Common myeloid progenitor, CD34-positive (primary cell): Measurements from ENCODE around the gene STX1A.

Source experiments
- CTCF ChIA-PET: fragments of 350-600 bp; sonication (Branson Sonifier 250); formaldehyde crosslinking; loops from one replicate; lab custom pipeline; 2021; ENCODE audit warnings: antibody characterized with exemption; lab: Charles Lee
- POLR2A ChIA-PET: fragments of 350-600 bp; sonication (Branson Sonifier 250); formaldehyde crosslinking; loops from one replicate; lab custom pipeline; 2021; ENCODE audit warnings: antibody characterized with exemption; lab: Charles Lee
- DNase-seq, 3 donors: peaks; one replicate each; pipeline versions ENCODE4 v3.0.0 to v3.0.0-alpha.2; 2013
- H3K27ac ChIP-seq, 2 experiments: 1 replicate in 1 of 2; 2 replicates in 1 of 2; pipeline ENCODE4 v1.7.0; 2013; ENCODE audit warnings: inconsistent platforms in 2 of 2, low read length in 2 of 2, mild to moderate bottlenecking in 2 of 2, low read depth in 1 of 2, moderate library complexity in 1 of 2; ENCODE audit not compliant: severe bottlenecking in 2 of 2, insufficient read depth in 1 of 2, poor library complexity in 1 of 2
- H3K27me3 ChIP-seq, 5 experiments: replicated peaks in 2 of 5; 1 replicate in 3 of 5; 2 replicates in 2 of 5; pipeline versions ENCODE4 v1.6.1 to v1.7.0; 2013; ENCODE audit warnings: low read length in 4 of 5, mild to moderate bottlenecking in 2 of 5, moderate library complexity in 2 of 5, inconsistent platforms in 1 of 5; ENCODE audit not compliant: insufficient read depth in 5 of 5, control insufficient read depth in 4 of 5
- H3K36me3 ChIP-seq, 4 experiments: 1 replicate in 2 of 4; 2 replicates in 2 of 4; pipeline versions ENCODE4 v1.6.1 to v1.7.0; 2013; ENCODE audit warnings: low read length in 3 of 4, control low read depth in 1 of 4, mild to moderate bottlenecking in 1 of 4; ENCODE audit not compliant: control insufficient read depth in 4 of 4, insufficient read depth in 4 of 4
- H3K4me1 ChIP-seq, 4 experiments: 1 replicate in 3 of 4; 2 replicates in 1 of 4; pipeline versions ENCODE4 v1.6.1 to v1.7.1; 2013; ENCODE audit warnings: low read length in 3 of 4, mild to moderate bottlenecking in 3 of 4, control low read depth in 1 of 4, inconsistent platforms in 1 of 4, moderate library complexity in 1 of 4; ENCODE audit not compliant: control insufficient read depth in 4 of 4, insufficient read depth in 4 of 4; ENCODE audit errors: control extremely low read depth in 1 of 4
- H3K4me3 ChIP-seq, 7 experiments: 1 replicate in 4 of 7; 2 replicates in 3 of 7; pipeline versions ENCODE4 v1.5.1 to v1.7.0; 2013; ENCODE audit warnings: mild to moderate bottlenecking in 7 of 7, low read length in 6 of 7, moderate library complexity in 6 of 7, inconsistent platforms in 2 of 7, low read depth in 2 of 7, control low read depth in 1 of 7; ENCODE audit not compliant: insufficient read depth in 4 of 7, control insufficient read depth in 1 of 7; ENCODE audit errors: extremely low read depth in 1 of 7
- H3K9me3 ChIP-seq, 5 experiments: 1 replicate in 4 of 5; 2 replicates in 1 of 5; pipeline versions ENCODE4 v1.6.1 to v1.7.1; 2013; ENCODE audit warnings: low read length in 4 of 5, mild to moderate bottlenecking in 2 of 5, inconsistent platforms in 1 of 5, low read depth in 1 of 5, moderate library complexity in 1 of 5; ENCODE audit not compliant: control insufficient read depth in 4 of 5, insufficient read depth in 2 of 5; ENCODE audit errors: control extremely low read depth in 1 of 5
- WGBS: methylation state at CpG from one replicate; pipeline ENCODE4 v1.1.5; 2013; ENCODE audit not compliant: insufficient coverage; 5-methylcytosine and 5-hydroxymethylcytosine counted together

STX1A gene

GRCh38 chr7:73749931-73750776 is 30.7 kb upstream of the STX1A start:
- Histone ChIP-seq H3K36me3 (no peaks in the 10 kb centered on the region), H3K27ac (no peak overlapping the region), H3K4me3 (no peak overlapping the region), H3K4me1 (peaks cover 4 to 19% (median 12%) of the 10 kb centered on the region in 4 experiments), H3K9me3 (peaks cover 0 to 5% (median 0%) of the 10 kb centered on the region in 5 experiments), H3K27me3 (no peaks in the 10 kb centered on the region)
- ChIA-PET POLR2A (no interaction called here), CTCF (interaction anchor here (1.4 to 1.7 kb wide), 2 partner anchors 14 to 21 kb away, joined by 3 read pairs; no protein-coding TSS in a partner anchor)
- WGBS, result 43% methylated on average over 14 of the region's 16 CpGs
- DNase-seq, result peak in 2 of 3 donors; percentile 68 to 83

- H3K4me3 ChIP-seq, result no peak overlapping the region
- peaks cover 4 to 19% (median 12%) of the 10 kb centered on the region in 4 experiments for H3K4me1 ChIP-seq
- H3K9me3 ChIP-seq, result peaks cover 0 to 5% (median 0%) of the 10 kb centered on the region in 5 experiments
- no peaks in the 10 kb centered on the region for H3K36me3 ChIP-seq
- ChIA-PET CTCF (interaction anchor here (1.2 kb wide), 1 partner anchor 139 kb away, joined by 3 read pairs; no protein-coding TSS in a partner anchor), POLR2A (no interaction called here)
- 88% methylated on average over 4 of the region's 4 CpGs for WGBS
- no peak overlapping the region for H3K27ac ChIP-seq
- H3K27me3 ChIP-seq, result peaks cover 0 to 8% (median 4%) of the 10 kb centered on the region in 5 experiments
- DNase-seq, result no peak
These were observed 26.9 kb upstream of the STX1A start for GRCh38 chr7:73746378-73746777.

- no peaks in the 10 kb centered on the region for H3K36me3 ChIP-seq
- H3K27ac ChIP-seq, result no peak overlapping the region
- ChIA-PET POLR2A (no interaction called here), CTCF (interaction anchor here (1.4 to 1.8 kb wide), 2 partner anchors 8 to 10 kb away, joined by 3 to 4 read pairs; no protein-coding TSS in a partner anchor)
- DNase-seq, result peak in 1 of 3 donors; percentile 26
- no peaks in the 10 kb centered on the region for H3K9me3 ChIP-seq
- peaks cover 0 to 11% (median 9%) of the 10 kb centered on the region in 4 experiments for H3K4me1 ChIP-seq
- H3K27me3 ChIP-seq, result peaks cover 0 to 8% (median 4%) of the 10 kb centered on the region in 5 experiments
- WGBS, result 79% methylated on average over 27 of the region's 35 CpGs
- no peak overlapping the region for H3K4me3 ChIP-seq
These were observed 23.5 kb upstream of the STX1A start for GRCh38 chr7:73742753-73743641.

- Histone ChIP-seq H3K27me3 (peaks cover 0 to 8% (median 4%) of the 10 kb centered on the region in 5 experiments), H3K9me3 (no peaks in the 10 kb centered on the region), H3K27ac (no peak overlapping the region), H3K4me1 (peaks cover 0 to 15% (median 11%) of the 10 kb centered on the region in 4 experiments), H3K36me3 (no peaks in the 10 kb centered on the region), H3K4me3 (no peak overlapping the region)
- DNase-seq, result no peak
- ChIA-PET POLR2A (no interaction called here), CTCF (interaction anchor here (1.4 to 1.8 kb wide), 2 partner anchors 8 to 11 kb away, joined by 3 to 4 read pairs; no protein-coding TSS in a partner anchor)
- 74% methylated on average over 7 of the region's 7 CpGs for WGBS
These were observed 22.9 kb upstream of the STX1A start for GRCh38 chr7:73742338-73742752.

- POLR2A ChIA-PET, result no interaction called here
- WGBS, result 94% methylated on average over 2 of the region's 5 CpGs
- Histone ChIP-seq H3K36me3 (peaks cover 0 to 5% (median 1%) of the 10 kb centered on the region in 4 experiments), H3K27ac (no peak overlapping the region), H3K27me3 (peaks cover 0 to 8% (median 4%) of the 10 kb centered on the region in 5 experiments), H3K4me1 (peaks cover 0 to 15% (median 11%) of the 10 kb centered on the region in 4 experiments), H3K4me3 (no peak overlapping the region), H3K9me3 (no peaks in the 10 kb centered on the region)
- DNase-seq, result no peak
- CTCF ChIA-PET, result interaction anchor here (1.3 kb wide), 1 partner anchor 14 kb away, joined by 3 read pairs; no protein-coding TSS in a partner anchor
These were observed 22.1 kb upstream of the STX1A start for GRCh38 chr7:73741600-73741999.

- 100% methylated on average over 2 of the region's 5 CpGs for WGBS
- Histone ChIP-seq H3K36me3 (peaks cover 0 to 11% (median 4%) of the 10 kb centered on the region in 4 experiments), H3K27ac (no peak overlapping the region), H3K4me3 (no peak overlapping the region), H3K9me3 (no peaks in the 10 kb centered on the region), H3K4me1 (peaks cover 0 to 15% (median 11%) of the 10 kb centered on the region in 4 experiments), H3K27me3 (peaks cover 0 to 8% (median 4%) of the 10 kb centered on the region in 5 experiments)
- no peak for DNase-seq
- ChIA-PET CTCF (interaction anchor here (1.3 kb wide), 1 partner anchor 15 kb away, joined by 3 read pairs; no protein-coding TSS in a partner anchor), POLR2A (no interaction called here)
These were observed 21.3 kb upstream of the STX1A start for GRCh38 chr7:73740771-73741170.
